ENCODE results near the gene DDX3X. TPM values are rescaled to one million over a fixed set of nuclear protein-coding genes. Genes with fewer than 3 reads are reported as not detected.
A peak's percentile ranks its signal among the peaks of the same experiment; 100 is the strongest.

The DDX3X gene
- total and polyA plus RNA-seq, 10 of the 15 experiments (the other 5 are each of a cell fraction or from before 2014, with no cell fraction given): 52.0 to 283 (median 172) TPM

GRCh38 chrX:41333744-41334362 lies at the start of gene DDX3X (continued):
- TF ChIP-seq E2F8 (IDR thresholded peaks at IDR 0.05; ENCODE audit: low read depth, partially characterized antibody) (no peak), CHD1 (IDR thresholded peaks at IDR 0.05; ENCODE audit: low read depth, low read length) (peak; percentile 92; the same call in 1 of the 2 replicates), FOS (IDR thresholded peaks at IDR 0.05; ENCODE audit: borderline replicate concordance, extremely low read depth, insufficient read length) (no peak), SMARCA5 (IDR thresholded peaks at IDR 0.05) (no peak; the same call in none of the 2 replicates), IRF5 (IDR thresholded peaks at IDR 0.05; ENCODE audit: borderline replicate concordance) (peak; percentile 78; the same call in 1 of the 2 replicates), WRNIP1 (IDR thresholded peaks at IDR 0.05; ENCODE audit: borderline replicate concordance, low read depth, low read length) (0 out of 2 replicates have a peak, but pooled peaks have one; percentile 58), BCL11A (IDR thresholded peaks at IDR 0.05; ENCODE audit: low read depth, low read length) (0 out of 2 replicates have a peak, but pooled peaks have one; percentile 4), POLR2AphosphoS2 (IDR thresholded peaks at IDR 0.05; ENCODE audit: low read depth, low read length) (peak; percentile 99), BHLHE40 (IDR thresholded peaks at IDR 0.05; ENCODE audit: borderline replicate concordance in 1 of 2, low read depth in 2 of 2, low read length in 1 of 2) (peak in 1 of 2 experiments; percentile 50; a peak in 1 of 4 replicates), CBFB (IDR thresholded peaks at IDR 0.05; ENCODE audit: low read depth) (peak; percentile 98), RAD51 (IDR thresholded peaks at IDR 0.05) (no peak), YY1 (IDR thresholded peaks at IDR 0.05; ENCODE audit: low read depth, low read length) (no peak), ZNF207 (IDR thresholded peaks at IDR 0.05; ENCODE audit: borderline replicate concordance) (peak; percentile 87; the same call in 1 of the 2 replicates), SMAD5 (IDR thresholded peaks at IDR 0.05; ENCODE audit: low read depth) (peak; percentile 99), RELA (IDR thresholded peaks at IDR 0.05; ENCODE audit: borderline replicate concordance, partially characterized antibody) (peak; percentile 56), MLLT1 (IDR thresholded peaks at IDR 0.05) (peak; percentile 85; the same call in 1 of the 2 replicates), POU2F2 (IDR thresholded peaks at IDR 0.05; ENCODE audit: borderline replicate concordance, low read depth, low read length) (peak; percentile 99), ZNF622 (IDR thresholded peaks at IDR 0.05) (no peak)
- TF ChIP-seq, protein P1, sequence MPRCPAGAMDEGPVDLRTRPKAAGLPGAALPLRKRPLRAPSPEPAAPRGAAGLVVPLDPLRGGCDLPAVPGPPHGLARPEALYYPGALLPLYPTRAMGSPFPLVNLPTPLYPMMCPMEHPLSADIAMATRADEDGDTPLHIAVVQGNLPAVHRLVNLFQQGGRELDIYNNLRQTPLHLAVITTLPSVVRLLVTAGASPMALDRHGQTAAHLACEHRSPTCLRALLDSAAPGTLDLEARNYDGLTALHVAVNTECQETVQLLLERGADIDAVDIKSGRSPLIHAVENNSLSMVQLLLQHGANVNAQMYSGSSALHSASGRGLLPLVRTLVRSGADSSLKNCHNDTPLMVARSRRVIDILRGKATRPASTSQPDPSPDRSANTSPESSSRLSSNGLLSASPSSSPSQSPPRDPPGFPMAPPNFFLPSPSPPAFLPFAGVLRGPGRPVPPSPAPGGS (IDR thresholded peaks at IDR 0.05; ENCODE audit: borderline replicate concordance, insufficient read depth, low read depth, low read length, poor library complexity, severe bottlenecking): peak; percentile 34

Measured in GM12878 (cell line).